NCI-H1092 treated with DMSO at 0.1 percent for 48 hours (cell line): ENCODE data around the gene ZCCHC14.
"Not testable (repeated sequence)": the region's sequence is repeated elsewhere in the genome, so short reads cannot be mapped to it uniquely, and the experiment has no call there.

Source experiments
- DNase-seq: peaks from one replicate; lab custom pipeline; 2025; lab: John Stamatoyannopoulos, UW

ZCCHC14 gene

GRCh38 chr16:87477209-87477981 lies 15.4 kb downstream of the ZCCHC14 start:
- DNase-seq: not testable (repeated sequence)

GRCh38 chr16:87474566-87474996 lies 18.2 kb downstream of the ZCCHC14 start:
- no peak for DNase-seq

GRCh38 chr16:87474017-87474416 lies 18.8 kb downstream of the ZCCHC14 start:
- no peak for DNase-seq

GRCh38 chr16:87472935-87473334 lies 19.9 kb downstream of the ZCCHC14 start:
- DNase-seq: no peak

- DNase-seq: no peak
These were observed 20.6 kb downstream of the ZCCHC14 start for GRCh38 chr16:87472142-87472778.

- no peak for DNase-seq
These were observed 21.3 kb downstream of the ZCCHC14 start for GRCh38 chr16:87471278-87472141.

GRCh38 chr16:87470332-87470731 lies 22.5 kb downstream of the ZCCHC14 start:
- no peak for DNase-seq

- DNase-seq: no peak
These were observed 23.7 kb downstream of the ZCCHC14 start for GRCh38 chr16:87469169-87469568.

DNA sequence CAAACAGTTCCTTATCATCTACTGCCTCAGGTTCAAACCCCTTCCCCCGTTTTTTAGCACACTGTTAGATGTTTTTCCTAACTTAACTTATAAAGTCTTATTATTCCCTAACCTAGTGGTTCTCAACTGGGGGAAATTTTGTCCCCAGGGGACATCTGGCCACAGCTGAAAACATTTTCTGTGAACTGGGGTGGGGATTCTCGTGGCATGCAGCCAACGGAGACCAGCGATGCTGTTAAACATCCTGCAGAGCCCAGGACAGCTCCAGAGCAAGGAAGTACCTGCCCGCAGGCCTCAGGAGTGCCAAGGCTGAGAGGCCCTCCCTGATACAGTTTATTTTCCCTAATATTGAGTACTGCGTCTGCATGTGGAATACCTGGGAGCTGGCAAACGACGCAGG lies 24.3 kb downstream of the ZCCHC14 start:
- no peak for DNase-seq

DNA sequence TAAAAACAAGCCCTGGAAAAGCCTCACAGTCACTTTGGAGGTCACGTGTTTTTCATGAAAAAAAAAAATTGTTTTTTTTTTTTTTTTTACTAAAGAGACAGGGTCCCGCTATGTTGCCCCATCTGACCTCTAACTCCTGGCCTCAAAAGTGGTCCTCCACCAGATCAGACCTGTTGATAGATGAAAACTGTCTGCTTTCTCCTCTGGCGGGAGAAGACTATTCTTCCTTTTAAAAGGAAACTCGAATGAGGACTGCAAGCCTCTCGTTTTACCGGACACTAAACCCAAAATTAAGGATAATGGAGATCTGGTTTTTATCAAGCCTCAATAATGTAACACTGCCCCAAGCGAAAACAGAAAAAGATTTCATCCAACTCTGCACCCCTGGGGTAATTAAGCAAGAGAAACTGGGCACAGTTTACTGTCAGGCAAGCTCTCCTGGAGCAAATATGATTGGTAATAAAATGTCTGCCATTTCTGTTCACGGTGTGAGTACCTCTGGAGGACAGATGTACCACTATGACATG lies 25.8 kb downstream of the ZCCHC14 start:
- DNase-seq: no peak

GRCh38 chr16:87465879-87466278 lies 26.9 kb downstream of the ZCCHC14 start:
- DNase-seq: no peak

DNA sequence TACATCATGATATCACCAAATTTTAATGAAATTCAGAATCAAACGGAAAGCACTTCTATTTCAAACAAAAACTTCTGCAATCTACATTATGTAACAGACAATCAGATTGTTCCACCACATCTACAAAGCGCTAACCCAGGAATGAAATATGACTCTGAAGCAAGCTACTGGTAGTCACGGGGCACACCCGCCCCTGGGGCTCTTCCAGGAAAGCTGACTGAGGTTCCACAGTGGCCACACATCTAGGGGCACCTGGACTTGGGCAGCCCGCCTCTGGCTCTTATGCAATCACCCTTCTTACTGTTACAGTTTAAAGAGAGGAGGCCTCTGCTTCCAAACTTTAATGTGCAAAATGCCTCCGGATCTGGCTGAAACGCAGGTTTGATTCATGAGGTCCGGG lies 27.5 kb downstream of the ZCCHC14 start:
- DNase-seq: no peak

GRCh38 chr16:87464691-87465300 lies 28.0 kb downstream of the ZCCHC14 start:
- no peak for DNase-seq

DNA sequence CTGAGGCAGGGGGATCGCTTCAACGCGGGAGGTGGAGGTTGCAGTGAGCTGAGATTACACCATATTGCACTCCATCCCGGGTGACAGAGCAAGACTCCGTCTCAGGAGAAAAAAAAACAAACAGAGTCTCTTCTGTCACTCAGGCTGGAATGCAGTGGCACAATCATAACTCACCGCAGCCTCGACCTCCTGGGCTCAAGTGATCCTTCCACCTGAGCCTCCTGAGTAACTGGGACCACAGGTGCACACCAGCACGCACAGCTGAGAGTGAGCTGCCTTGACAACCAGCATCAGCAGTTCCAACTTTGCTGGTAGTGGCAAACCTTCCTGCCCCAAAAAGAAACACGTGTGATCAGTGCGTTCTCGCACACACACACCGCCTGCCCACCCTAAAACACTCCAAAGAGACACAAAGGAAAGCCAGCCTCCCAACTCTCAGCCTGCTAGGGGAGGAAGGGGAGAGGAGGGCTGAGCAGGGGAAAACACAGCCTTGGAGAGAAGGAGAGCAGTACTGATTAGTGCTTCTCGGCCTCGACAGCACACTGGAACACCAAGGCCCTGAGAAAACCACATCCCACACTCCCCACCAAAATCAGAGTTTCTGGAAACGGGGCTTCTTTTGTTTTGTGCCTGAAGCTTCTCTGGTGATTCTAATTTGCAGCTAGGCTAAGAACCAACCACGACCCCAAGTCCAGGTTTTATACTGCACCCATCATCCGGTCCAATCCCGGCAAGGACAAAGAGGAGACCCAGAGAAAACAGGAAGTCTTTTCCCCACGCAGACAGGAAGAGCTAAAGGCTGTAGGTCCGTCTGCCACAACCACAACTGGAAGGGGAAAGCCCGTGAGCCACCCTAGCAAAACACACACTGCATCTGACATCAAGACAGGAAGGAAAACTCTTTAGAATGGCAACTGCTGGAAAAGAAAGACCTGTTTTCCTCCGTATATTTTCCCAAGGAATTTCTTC lies 28.8 kb downstream of the ZCCHC14 start:
- no peak for DNase-seq

- peak; percentile 27 for DNase-seq
These were observed 31.3 kb downstream of the ZCCHC14 start for GRCh38 chr16:87461466-87461991.

DNA sequence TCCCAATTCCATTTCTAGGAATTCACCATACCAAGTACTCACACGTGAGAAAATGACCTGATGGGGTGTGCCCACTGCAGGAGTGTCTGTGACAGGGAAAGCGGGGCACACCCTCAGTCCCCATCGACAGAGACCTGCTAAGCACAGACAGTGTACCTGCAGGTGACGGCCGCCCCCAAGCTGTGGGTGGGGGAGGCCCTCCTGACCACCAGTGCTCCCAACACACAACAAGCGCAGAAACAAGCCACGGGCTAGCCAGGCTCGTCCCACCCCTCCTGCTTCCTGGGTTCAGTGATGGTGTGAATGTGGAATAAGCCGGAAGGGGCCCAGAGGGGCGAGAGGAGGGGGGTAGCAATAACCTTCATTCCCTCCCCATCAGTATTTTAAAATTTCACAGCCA lies 31.9 kb downstream of the ZCCHC14 start:
- DNase-seq: no peak

- no peak for DNase-seq
These were observed 33.0 kb downstream of the ZCCHC14 start for GRCh38 chr16:87459833-87460232.

GRCh38 chr16:87459027-87459426 lies 33.8 kb downstream of the ZCCHC14 start:
- no peak for DNase-seq

DNA sequence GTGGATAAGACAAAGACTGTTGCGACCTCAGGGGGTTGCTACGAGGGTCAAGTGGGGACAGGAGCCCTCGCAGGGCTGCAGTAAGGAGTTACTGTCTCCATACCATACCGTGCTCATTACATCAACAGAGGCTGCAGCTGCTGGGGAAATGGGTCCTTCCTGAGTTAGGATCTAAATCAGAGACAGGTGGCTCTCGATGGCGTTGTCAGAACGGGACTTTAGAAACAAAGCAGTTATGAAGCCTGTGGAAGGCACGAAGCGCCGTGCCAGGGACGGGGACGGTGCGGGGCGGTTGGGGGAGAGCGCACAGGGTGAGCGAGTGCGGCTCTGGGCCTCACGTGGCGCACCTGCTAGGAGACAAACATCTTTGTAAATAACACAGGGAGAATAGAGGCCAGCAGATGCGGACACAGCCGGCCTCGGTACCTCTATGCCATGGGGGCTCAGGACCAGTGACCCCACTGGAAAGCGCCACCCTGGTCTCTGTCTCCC lies 34.4 kb downstream of the ZCCHC14 start:
- DNase-seq: no peak

GRCh38 chr16:87457709-87458423 lies 35.0 kb downstream of the ZCCHC14 start:
- DNase-seq: no peak
